Measurements from ENCODE around the gene KCNK16.

Gene KCNK16

GRCh38 chr6:39335780-39336545 is 13.5 kb upstream of the KCNK16 start:
- no peak for TF ChIP-seq CTCF (IDR thresholded peaks at IDR 0.05; ENCODE audit: borderline replicate concordance, insufficient read depth, low read depth, low read length)
- H3K4me3 ChIP-seq (ENCODE audit: low read depth, low read length): no peak overlapping the region

- H3K4me3 ChIP-seq (ENCODE audit: low read depth, low read length): no peak overlapping the region
- no peak for TF ChIP-seq CTCF (IDR thresholded peaks at IDR 0.05; ENCODE audit: borderline replicate concordance, insufficient read depth, low read depth, low read length)
Measured at GRCh38 chr6:39333644-39334438, 11.3 kb upstream of the KCNK16 start.

- no peak for TF ChIP-seq CTCF (IDR thresholded peaks at IDR 0.05; ENCODE audit: borderline replicate concordance, insufficient read depth, low read depth, low read length)
- H3K4me3 ChIP-seq (ENCODE audit: low read depth, low read length): no peak overlapping the region
Measured at GRCh38 chr6:39330476-39330875, 8.0 kb upstream of the KCNK16 start.

GRCh38 chr6:39330057-39330456 is 7.6 kb upstream of the KCNK16 start:
- H3K4me3 ChIP-seq (ENCODE audit: low read depth, low read length): no peak overlapping the region
- TF ChIP-seq CTCF (IDR thresholded peaks at IDR 0.05; ENCODE audit: borderline replicate concordance, insufficient read depth, low read depth, low read length): no peak

- TF ChIP-seq CTCF (IDR thresholded peaks at IDR 0.05; ENCODE audit: borderline replicate concordance, insufficient read depth, low read depth, low read length): no peak
- H3K4me3 ChIP-seq (ENCODE audit: low read depth, low read length): no peak overlapping the region
Measured at GRCh38 chr6:39328066-39328465, 5.6 kb upstream of the KCNK16 start.

- H3K4me3 ChIP-seq (ENCODE audit: low read depth, low read length): no peak overlapping the region
- no peak for TF ChIP-seq CTCF (IDR thresholded peaks at IDR 0.05; ENCODE audit: borderline replicate concordance, insufficient read depth, low read depth, low read length)
Measured at GRCh38 chr6:39327507-39327906, 5.0 kb upstream of the KCNK16 start.

- H3K4me3 ChIP-seq (ENCODE audit: low read depth, low read length): no peak overlapping the region
- no peak for TF ChIP-seq CTCF (IDR thresholded peaks at IDR 0.05; ENCODE audit: borderline replicate concordance, insufficient read depth, low read depth, low read length)
Measured at GRCh38 chr6:39321761-39322160, 741 bp downstream of the KCNK16 start.
